ENCODE results near the gene VEGFD. TPM values are rescaled to one million over a fixed set of nuclear protein-coding genes. Genes with fewer than 3 reads are reported as not detected.
A peak's percentile ranks its signal among the peaks of the same experiment; 100 is the strongest.

Gene VEGFD
- total RNA-seq, 6 donors from 2014 or later: 5.3 to 42.3 (median 18.5) TPM

GRCh38 chrX:15418041-15418706 is 34.0 kb upstream of the VEGFD start:
- peaks cover 0 to 4% (median 0%) of the 10 kb centered on the region in 4 donors for H3K9me3 ChIP-seq
- H3K27ac ChIP-seq: no peak overlapping the region
- no peaks in the 10 kb centered on the region for H3K4me1 ChIP-seq
- H3K27me3 ChIP-seq: no peaks in the 10 kb centered on the region
- WGBS, 2 donors: 60 to 74% methylated on average over 6 of the region's 6 CpGs
- DNase-seq (no peak), ATAC-seq (ENCODE audit: low FRiP score in 2 of 2) (peak in 1 of 2 donors; percentile 78)
- TF ChIP-seq CTCF (IDR thresholded peaks at IDR 0.05): no peak
- no peak for TF ChIP-seq EP300 (IDR thresholded peaks at IDR 0.05)
- no peak for TF ChIP-seq POLR2AphosphoS5 (IDR thresholded peaks at IDR 0.05)
- TF ChIP-seq POLR2A (IDR thresholded peaks at IDR 0.05): no peak
- no peaks in the 10 kb centered on the region for H3K36me3 ChIP-seq
- H3K4me3 ChIP-seq: no peak overlapping the region

GRCh38 chrX:15416133-15416993 is 32.1 kb upstream of the VEGFD start:
- Histone ChIP-seq H3K4me1 (no peaks in the 10 kb centered on the region), H3K27me3 (no peaks in the 10 kb centered on the region), H3K4me3 (no peak overlapping the region), H3K36me3 (no peaks in the 10 kb centered on the region), H3K9me3 (peaks cover 0 to 4% (median 0%) of the 10 kb centered on the region in 4 donors), H3K27ac (no peak overlapping the region)
- no peak for TF ChIP-seq CTCF (IDR thresholded peaks at IDR 0.05)
- WGBS, 2 donors: 74 to 86% methylated on average over 10 of the region's 10 CpGs
- DNase-seq (no peak), ATAC-seq (ENCODE audit: low FRiP score in 2 of 2) (no peak)

- no peaks in the 10 kb centered on the region for H3K36me3 ChIP-seq
- DNase-seq: no peak
- H3K27me3 ChIP-seq: no peaks in the 10 kb centered on the region
- peaks cover 0 to 4% (median 0%) of the 10 kb centered on the region in 4 donors for H3K9me3 ChIP-seq
- ATAC-seq (ENCODE audit: low FRiP score in 2 of 2): no peak
- no peaks in the 10 kb centered on the region for H3K4me1 ChIP-seq
- H3K4me3 ChIP-seq: no peak overlapping the region
- TF ChIP-seq POLR2AphosphoS5 (IDR thresholded peaks at IDR 0.05): no peak
- TF ChIP-seq EP300 (IDR thresholded peaks at IDR 0.05): no peak
- TF ChIP-seq POLR2A (IDR thresholded peaks at IDR 0.05): no peak
- TF ChIP-seq CTCF (IDR thresholded peaks at IDR 0.05): no peak
- 68 to 92% methylated on average over 6 of the region's 6 CpGs for WGBS, 2 donors
- no peak overlapping the region for H3K27ac ChIP-seq
These were observed 28.9 kb upstream of the VEGFD start for GRCh38 chrX:15413101-15413500.

- Histone ChIP-seq H3K4me3 (no peak overlapping the region), H3K9me3 (no peaks in the 10 kb centered on the region), H3K4me1 (no peaks in the 10 kb centered on the region), H3K36me3 (no peaks in the 10 kb centered on the region), H3K27ac (no peak overlapping the region), H3K27me3 (no peaks in the 10 kb centered on the region)
- 66 to 71% methylated on average over 2 of the region's 2 CpGs for WGBS, 2 donors
- no peak for DNase-seq
- no peak for ATAC-seq (ENCODE audit: low FRiP score in 2 of 2)
- TF ChIP-seq EP300 (IDR thresholded peaks at IDR 0.05): no peak
- TF ChIP-seq CTCF (IDR thresholded peaks at IDR 0.05): no peak
- no peak for TF ChIP-seq POLR2AphosphoS5 (IDR thresholded peaks at IDR 0.05)
- no peak for TF ChIP-seq POLR2A (IDR thresholded peaks at IDR 0.05)
These were observed 26.7 kb upstream of the VEGFD start for GRCh38 chrX:15410947-15411346.

Measured in upper lobe of left lung (tissue), 6 donors.